Neural progenitor cell (in vitro differentiated cells): Measurements from ENCODE around the gene PPP6R3.

Source experiments
- EZH2 ChIP-seq: fragments of 200-600 bp; sonication (generic); IDR thresholded peaks from 2 replicates; pipeline ENCODE4 v1.6.1; 2017; ENCODE audit warnings: antibody characterized with exemption, mild to moderate bottlenecking, moderate library complexity
- TF ChIP-seq, protein P1 (sequence below): fragments of 200-600 bp; sonication (generic); IDR thresholded peaks from 2 replicates; pipeline ENCODE4 v1.5.1; 2017; ENCODE audit warnings: antibody characterized with exemption, mild to moderate bottlenecking

GRCh38 chr11:68438658-68439259, 21.8 kb upstream of the PPP6R3 start:
- TF ChIP-seq, protein P1, sequence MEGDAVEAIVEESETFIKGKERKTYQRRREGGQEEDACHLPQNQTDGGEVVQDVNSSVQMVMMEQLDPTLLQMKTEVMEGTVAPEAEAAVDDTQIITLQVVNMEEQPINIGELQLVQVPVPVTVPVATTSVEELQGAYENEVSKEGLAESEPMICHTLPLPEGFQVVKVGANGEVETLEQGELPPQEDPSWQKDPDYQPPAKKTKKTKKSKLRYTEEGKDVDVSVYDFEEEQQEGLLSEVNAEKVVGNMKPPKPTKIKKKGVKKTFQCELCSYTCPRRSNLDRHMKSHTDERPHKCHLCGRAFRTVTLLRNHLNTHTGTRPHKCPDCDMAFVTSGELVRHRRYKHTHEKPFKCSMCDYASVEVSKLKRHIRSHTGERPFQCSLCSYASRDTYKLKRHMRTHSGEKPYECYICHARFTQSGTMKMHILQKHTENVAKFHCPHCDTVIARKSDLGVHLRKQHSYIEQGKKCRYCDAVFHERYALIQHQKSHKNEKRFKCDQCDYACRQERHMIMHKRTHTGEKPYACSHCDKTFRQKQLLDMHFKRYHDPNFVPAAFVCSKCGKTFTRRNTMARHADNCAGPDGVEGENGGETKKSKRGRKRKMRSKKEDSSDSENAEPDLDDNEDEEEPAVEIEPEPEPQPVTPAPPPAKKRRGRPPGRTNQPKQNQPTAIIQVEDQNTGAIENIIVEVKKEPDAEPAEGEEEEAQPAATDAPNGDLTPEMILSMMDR: no peak
- TF ChIP-seq EZH2: no peak
